GM10248 (cell line): ENCODE measurements around the gene TTC5.
A peak's percentile ranks its signal among the peaks of the same experiment; 100 is the strongest.

ENCODE experiments used
- CTCF ChIA-PET: fragments of 300-600 bp; sonication (Branson Sonifier 250); formaldehyde crosslinking; extraction: SDS; loops from one replicate; lab custom pipeline; 2021; ENCODE audit warnings: antibody characterized with exemption; lab: Yijun Ruan, JAX
- POLR2A ChIA-PET: fragments of 350-650 bp; sonication (Branson Sonifier 250); formaldehyde crosslinking; extraction: SDS; loops from one replicate; lab custom pipeline; 2020; ENCODE audit warnings: antibody characterized with exemption; lab: Yijun Ruan, JAX
- DNase-seq: peaks from one replicate; pipeline ENCODE4 v3.0.0; 2012; ENCODE audit errors: extremely low spot score
- TF ChIP-seq, protein P1 (sequence below): IDR thresholded peaks from 2 replicates; pipeline ENCODE4 v1.5.1; 2012; ENCODE audit warnings: mild to moderate bottlenecking, low read depth; ENCODE audit errors: extremely low read depth, missing control alignments, control extremely low read depth

The TTC5 gene

DNA sequence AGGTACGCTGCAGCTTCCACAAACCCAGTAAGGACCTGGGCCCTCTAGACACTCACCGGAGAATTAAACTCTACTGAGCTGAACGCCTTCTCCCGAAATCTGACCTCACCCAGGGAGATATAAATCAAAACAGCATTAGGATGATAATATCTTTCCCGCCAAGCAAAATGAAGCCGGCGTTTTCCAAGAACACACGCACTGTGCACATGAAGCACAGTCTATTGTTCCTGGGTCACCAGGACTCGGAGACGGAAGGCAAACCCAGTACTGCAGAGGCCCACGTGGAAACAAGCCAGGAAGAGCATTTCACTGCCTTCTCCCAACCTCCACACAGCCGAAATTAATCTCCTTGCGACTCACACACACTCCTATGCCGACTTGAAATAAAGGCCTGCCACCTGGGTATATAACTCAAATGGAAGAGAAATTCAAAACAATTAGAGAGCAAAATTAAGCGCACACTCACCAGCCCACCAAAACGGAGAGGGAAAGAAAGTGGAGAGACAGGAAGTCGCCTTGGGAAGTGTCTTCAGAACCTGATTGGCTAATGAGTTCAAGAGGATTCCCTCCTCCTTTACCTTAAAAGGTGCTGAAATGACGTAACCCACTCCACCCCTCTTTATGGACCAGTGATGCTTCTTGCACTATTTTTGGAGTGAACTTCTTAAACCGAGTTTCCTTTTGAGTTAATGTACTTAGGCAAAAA is 27.2 kb upstream of the TTC5 start, which contains the start of gene CCNB1IP1:
Gene CCNB1IP1, minus strand, starts transcription at position 492 of the 706 bp plus-strand sequence. CDS start 16,756 bp downstream, outside the sequence.
- CTCF ChIA-PET = interaction anchor here (0.7 to 3.3 kb wide), 10 partner anchors 10 to 638 kb away, joined by 3 to 19 read pairs (median 3); partner anchors contain the start of genes PARP2 and TTC5
- POLR2A ChIA-PET = interaction anchor here (2.2 kb wide), 1 partner anchor 10 kb away, joined by 21 read pairs; the partner anchor contains the start of gene PARP2
- peak; percentile 90 for DNase-seq
- TF ChIP-seq, protein P1, sequence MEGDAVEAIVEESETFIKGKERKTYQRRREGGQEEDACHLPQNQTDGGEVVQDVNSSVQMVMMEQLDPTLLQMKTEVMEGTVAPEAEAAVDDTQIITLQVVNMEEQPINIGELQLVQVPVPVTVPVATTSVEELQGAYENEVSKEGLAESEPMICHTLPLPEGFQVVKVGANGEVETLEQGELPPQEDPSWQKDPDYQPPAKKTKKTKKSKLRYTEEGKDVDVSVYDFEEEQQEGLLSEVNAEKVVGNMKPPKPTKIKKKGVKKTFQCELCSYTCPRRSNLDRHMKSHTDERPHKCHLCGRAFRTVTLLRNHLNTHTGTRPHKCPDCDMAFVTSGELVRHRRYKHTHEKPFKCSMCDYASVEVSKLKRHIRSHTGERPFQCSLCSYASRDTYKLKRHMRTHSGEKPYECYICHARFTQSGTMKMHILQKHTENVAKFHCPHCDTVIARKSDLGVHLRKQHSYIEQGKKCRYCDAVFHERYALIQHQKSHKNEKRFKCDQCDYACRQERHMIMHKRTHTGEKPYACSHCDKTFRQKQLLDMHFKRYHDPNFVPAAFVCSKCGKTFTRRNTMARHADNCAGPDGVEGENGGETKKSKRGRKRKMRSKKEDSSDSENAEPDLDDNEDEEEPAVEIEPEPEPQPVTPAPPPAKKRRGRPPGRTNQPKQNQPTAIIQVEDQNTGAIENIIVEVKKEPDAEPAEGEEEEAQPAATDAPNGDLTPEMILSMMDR = no peak

DNA sequence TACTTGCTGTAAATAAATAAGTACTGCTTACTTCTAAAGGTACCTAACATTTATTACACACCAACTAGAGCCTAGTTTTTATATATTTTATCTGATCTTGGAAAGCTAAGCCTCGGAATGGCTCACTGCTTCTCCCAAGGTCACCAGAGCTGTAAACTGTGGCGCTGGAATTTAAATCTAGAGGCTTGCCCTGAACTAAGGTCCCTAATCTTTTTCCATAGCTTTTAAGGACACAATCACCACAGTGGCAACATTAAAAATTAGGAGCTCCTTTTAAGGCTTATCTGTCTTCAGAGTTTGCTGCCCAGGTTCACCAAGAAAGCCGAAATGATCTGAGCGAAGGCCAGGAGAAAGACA is 26.7 kb upstream of the TTC5 start:
- DNase-seq = no peak
- TF ChIP-seq, protein P1 = no peak
- ChIA-PET POLR2A (interaction anchor here (2.2 kb wide), 1 partner anchor 10 kb away, joined by 21 read pairs; the partner anchor contains the start of gene PARP2), CTCF (interaction anchor here (0.7 to 3.3 kb wide), 8 partner anchors 11 to 639 kb away, joined by 3 to 19 read pairs (median 4); partner anchors contain the start of genes PARP2 and TTC5)

DNA sequence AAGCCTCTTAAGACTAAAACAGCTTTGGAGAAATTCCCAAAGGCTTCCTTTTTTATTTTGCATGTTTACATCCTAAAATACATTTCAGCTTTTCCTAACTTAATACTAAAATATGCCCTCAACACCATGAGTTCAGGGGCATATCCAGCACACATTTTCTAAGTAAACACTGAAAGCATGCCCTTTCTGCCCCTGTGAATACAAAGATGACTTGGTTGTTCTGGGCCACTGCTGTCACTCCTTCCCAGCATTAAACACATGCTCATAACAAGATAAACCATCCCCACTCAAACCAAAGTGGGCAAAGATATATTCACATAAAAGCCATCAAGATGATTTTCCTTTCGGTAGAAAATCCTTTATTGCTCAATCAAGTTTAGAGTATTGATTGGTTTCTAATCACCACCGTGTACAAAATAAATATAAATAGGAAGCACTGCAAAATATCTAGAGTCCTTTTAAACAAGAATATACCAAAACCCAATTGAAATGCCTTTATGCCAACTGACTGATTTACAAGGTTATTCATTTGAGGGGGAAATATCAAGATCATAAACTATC is 25.4 kb upstream of the TTC5 start:
- TF ChIP-seq, protein P1 = no peak
- no peak for DNase-seq
- POLR2A ChIA-PET = interaction anchor here (0.7 to 2.1 kb wide), 2 partner anchors 12 to 130 kb away, joined by 3 to 10 read pairs; partner anchors contain the start of genes PARP2 and PIP4P1
- CTCF ChIA-PET = interaction anchor here (3.3 to 5.8 kb wide), 4 partner anchors 9 to 14 kb away, joined by 19 to 45 read pairs (median 40); partner anchors contain the start of gene PARP2

DNA sequence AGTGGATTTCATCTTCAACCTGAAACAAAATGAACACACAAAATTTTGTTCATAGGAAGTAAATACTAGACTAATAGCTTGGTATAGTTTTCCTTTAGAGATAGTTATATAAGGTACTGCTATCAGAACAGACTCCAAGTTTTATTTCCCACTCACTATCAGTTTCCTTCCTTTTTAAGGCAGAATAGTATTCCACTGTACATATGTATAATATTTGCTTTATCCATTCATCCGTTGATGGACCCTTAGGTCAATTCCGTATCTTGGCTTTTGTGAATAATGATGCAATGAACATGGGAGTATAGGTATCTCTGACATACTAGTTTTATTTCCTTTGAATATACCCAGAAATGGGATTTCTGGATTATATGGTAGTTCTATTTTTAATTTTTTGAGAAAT is 23.6 kb upstream of the TTC5 start:
- ChIA-PET POLR2A (interaction anchor here (0.6 to 2.1 kb wide), 3 partner anchors 14 to 159 kb away, joined by 3 to 10 read pairs (median 5); partner anchors contain the start of gene PARP2), CTCF (interaction anchor here (0.7 to 6.3 kb wide), 10 partner anchors 10 to 528 kb away, joined by 3 to 101 read pairs (median 14); partner anchors contain the start of genes PARP2 and PIP4P1)
- TF ChIP-seq, protein P1 = no peak
- DNase-seq = no peak

DNA sequence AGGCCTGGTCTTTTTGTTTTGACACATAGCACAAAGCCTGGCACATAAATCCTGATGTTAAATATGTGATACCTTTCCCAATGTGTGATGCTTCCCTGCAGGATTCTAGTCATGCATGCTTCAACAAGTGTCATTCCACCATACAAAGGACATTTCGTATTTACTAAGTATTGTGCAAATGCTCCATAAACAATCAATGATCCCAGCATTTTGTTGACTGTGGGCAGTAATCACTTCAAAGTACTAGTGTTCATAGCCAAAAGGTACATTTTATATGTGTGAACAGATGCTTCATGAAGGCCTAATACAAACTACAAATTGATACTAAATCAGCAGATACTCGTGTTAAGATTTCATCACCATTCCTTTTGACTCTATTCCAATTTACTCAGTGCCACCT is 23.0 kb upstream of the TTC5 start:
- DNase-seq = no peak
- TF ChIP-seq, protein P1 = no peak
- CTCF ChIA-PET = interaction anchor here (0.7 to 6.3 kb wide), 16 partner anchors 11 to 529 kb away, joined by 3 to 101 read pairs (median 12); partner anchors contain the start of genes PARP2 and PIP4P1
- POLR2A ChIA-PET = interaction anchor here (0.6 to 2.1 kb wide), 3 partner anchors 15 to 159 kb away, joined by 3 to 10 read pairs (median 5); partner anchors contain the start of gene PARP2
